HG03066 (cell line): ENCODE measurements around the gene MAP3K7CL.

Source experiments
- ATAC-seq: cut with Tn5 transposase; IDR thresholded peaks from one replicate; pipeline ENCODE4 v1.9.1; 2021; ENCODE audit warnings: low read depth; ENCODE audit not compliant: unreplicated experiment

The MAP3K7CL gene

DNA sequence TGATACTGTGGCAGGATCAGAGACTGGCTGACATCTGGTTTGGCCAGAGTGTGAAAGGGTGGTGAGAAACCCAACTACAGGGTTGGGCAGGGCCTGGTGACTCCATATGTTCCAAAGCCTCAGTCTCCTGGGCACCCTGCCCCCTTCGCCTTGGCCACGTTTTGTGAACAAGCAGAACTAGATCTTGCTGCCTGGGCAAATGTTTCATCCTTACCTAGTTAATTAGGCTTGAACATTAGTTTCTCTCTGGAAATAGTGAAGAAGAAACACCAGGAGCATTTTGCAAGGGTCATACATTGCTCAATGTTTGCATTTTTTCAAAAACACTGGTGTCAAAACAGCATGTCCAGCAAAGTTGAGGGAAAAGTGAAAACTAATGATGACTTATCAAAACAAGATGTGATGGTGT lies 60.5 kb downstream of the MAP3K7CL start:
- ATAC-seq = no peak

DNA sequence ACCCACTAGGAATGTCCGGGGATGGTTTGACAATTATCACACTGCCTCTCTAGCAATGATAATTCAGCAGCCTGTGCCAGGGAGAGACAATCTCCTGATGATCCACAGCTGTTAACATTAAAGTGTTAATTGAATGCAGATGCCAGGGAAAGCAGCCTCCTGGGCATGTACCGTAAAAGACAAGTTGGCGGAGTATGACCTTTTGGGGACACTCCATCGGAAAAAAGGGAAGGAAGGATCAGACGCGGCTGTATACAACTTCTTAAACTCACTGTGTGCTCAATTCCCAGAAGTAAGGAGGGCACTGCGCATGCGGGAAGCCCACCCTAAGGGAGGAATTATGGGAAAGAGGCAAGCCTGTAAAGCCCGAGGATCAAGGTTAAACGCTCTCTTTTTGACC lies 62.6 kb downstream of the MAP3K7CL start:
- ATAC-seq = no peak

DNA sequence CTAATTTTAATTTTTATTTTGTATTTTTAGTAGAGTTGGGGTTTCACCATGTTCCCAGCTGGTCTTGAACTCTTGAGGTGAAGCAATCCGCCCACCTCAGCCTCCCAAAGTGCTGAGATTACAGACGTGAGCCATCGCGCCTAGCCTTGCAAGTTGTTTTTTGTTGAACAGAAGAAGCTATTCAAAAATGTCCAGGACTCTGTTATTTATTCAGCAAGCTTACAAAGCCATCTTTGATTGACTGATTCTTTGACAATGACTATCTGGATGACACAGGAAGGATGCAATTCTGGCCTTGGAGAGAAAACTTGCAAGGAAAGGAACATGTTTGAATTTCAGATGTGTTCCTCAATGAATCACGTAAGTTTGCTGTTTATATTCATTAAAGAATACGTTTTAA lies 63.5 kb downstream of the MAP3K7CL start:
- no peak for ATAC-seq

DNA sequence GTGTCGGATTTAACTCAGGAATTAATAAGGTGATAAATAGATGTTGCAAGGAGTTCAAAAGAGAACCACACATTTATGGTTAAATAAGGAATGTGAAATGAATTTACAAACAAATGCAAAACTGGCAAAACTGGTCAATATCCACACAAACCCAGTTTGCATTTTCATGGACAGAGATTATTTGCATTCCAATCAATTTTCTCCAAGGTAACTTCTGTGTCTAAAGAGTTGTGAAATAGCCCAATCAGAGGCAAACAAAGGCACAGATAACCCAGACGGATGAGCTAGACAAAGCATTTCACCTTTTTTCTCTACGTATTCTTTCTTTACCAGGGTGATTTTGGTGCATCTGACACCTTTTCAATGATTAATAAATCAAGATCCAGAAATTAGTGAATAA lies 63.9 kb downstream of the MAP3K7CL start:
- no peak for ATAC-seq

DNA sequence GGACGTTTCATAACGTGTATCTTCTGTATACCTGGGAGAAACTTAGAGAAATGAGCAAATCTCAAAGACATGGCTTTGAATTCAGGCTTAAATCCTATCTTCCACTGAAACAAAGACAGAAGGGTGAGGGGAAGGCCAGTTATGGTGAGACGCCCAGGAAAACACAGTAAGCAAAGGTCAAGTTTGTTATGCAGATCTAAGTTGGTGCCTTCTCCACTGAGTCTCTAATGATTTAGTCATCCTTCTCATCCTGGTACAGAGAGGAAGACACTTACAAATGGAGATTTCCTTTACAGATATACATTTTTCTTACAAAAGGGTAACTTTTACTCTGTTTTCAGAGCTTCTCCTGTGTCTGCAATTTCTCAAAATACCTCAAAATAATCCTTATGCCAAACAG lies 64.4 kb downstream of the MAP3K7CL start:
- no peak for ATAC-seq

DNA sequence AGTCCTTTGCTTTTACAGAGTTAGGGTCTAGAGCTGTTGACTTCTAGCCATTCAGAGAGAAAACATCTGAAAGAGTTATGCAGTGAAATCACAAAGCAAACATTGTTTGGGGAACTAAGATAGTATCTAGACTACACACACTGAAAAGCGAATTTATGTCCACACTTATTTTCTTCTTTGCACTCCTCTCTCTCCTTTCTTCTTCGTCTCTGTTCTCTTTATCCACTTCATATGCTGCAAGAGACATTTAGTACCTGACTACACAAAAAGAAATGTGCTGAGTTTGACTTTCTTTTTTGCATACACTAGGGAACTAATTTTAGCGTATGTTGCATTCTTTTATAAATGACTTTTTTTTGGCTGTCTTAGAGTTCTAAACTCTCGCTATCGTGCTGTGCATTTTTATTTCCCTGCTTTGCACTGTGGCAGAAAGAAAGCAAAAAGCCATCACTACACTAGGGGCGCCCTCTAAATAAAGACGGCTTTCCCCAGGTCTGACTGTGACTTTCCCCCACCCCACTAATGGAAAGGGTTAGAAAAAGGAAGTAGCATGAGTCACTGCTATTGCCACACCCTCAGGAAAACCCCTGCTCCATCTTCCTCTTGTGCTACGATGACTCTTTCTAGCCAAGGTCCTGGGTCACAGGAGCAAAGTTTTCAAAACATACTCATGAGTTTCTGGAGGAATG lies 65.7 kb downstream of the MAP3K7CL start:
- ATAC-seq = peak; percentile 97

DNA sequence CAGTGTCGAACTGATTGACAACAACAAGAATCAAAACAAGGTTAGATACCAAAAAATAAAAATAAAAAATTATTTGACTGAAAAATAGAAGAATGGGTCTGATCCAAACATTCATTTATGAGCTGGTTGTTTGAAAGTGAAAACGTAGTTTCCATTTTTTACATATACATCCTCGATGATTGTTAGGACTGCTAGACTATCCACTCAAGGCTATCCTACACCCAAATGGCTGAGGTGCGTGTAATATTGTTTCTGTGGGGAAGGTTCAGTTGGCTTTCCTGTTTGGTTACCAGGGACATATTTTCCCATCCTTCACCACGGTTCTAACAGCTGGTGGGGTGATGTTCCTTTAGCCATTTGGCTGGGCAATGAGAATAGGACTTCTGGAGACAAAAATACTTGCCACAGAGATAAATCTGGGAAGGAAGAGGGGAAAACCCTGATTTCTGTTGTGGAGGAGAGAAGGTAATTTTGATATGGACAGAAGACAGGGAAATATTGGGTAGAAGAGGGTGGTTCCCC lies 66.3 kb downstream of the MAP3K7CL start:
- no peak for ATAC-seq

DNA sequence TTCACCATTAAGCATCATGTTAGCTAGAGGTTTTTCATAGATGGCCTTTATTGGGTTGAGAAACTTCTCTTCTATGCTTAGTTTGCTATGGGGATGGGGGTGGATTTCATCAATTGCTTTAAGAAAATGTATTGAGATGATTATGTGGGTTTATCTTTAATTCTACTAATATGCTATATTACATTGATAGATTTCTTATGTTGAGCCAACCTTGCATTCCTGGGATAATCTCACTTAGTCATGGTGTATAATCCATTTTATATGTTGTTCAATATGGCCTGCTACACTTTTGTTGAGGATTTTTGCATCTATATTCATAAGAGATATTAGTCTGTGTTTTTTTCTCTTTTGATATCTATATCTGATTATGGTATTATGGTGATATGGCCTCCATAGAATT lies 70.7 kb downstream of the MAP3K7CL start:
- no peak for ATAC-seq

DNA sequence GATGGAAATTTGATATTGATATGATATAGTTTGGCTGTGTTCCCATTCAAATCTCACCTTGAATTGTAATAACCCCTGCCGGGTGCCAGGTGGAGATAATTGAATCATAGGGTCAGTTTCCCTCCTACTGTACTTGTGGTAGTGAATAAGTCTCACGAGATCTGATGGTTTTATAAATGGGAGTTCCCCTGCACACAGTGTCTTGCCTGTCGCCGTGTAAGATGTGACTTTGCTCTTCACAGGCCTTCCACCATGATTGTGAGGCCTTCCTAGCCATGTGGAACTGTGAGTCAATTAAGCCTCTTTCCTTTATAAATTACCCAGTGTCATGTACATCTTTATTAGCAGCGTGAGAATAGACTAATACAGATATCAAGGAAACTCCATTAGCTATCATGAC lies 74.6 kb downstream of the MAP3K7CL start:
- no peak for ATAC-seq

DNA sequence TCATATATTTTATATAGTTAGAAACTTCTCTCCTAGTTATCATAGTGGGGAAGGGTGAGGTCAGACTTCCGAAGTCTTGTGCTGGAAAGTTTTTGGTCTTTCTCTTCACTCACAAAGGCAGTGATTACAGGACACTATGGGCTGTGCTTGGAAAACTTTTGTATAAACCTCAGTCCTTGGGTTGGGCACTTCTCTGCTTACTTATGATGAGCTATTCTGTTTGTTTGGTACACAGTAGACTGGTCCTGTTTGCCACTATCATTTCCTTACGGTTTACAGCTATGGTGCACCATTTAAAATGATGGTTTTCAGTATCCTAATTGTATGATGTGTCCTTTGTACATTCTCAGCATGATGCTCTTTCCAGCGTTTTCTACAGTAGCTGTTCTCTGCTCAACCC lies 75.5 kb downstream of the MAP3K7CL start:
- no peak for ATAC-seq

DNA sequence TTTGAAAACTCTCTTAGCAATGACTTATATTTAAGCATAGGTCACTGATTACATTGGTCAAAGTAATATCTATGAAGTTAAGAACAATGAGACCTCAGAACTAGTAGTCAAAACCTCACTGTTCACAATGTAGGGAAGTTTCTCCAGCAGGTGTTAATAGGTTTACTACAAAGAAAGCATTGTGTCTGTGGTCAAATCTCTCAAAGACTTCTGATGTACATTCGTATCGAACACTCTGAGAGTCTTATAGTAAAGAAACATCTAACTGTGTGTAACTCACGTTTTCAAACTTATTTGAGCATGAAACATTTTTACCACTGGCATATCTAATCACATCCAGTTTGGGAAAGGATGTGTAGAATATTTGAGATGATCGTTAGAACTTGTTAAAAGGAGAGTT lies 76.0 kb downstream of the MAP3K7CL start:
- ATAC-seq = no peak

DNA sequence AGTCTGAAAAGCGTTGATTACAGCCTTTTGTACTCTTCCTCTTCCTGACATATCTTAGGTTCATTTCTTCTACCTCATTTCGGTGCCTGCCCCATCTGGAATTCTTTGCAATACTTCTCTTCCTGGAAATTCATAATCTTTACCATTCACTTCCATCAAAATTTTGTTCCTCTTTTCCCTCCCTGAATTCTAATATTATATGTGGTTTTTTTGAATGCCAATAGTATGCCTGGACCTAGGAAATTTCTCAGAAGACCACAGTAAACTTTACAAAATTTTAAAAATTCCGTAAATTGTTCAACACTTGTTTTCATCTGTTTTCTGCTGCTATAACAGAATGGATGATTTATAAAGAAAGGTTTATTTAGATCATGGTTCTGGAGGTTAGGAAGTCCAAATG lies 76.8 kb downstream of the MAP3K7CL start:
- no peak for ATAC-seq

DNA sequence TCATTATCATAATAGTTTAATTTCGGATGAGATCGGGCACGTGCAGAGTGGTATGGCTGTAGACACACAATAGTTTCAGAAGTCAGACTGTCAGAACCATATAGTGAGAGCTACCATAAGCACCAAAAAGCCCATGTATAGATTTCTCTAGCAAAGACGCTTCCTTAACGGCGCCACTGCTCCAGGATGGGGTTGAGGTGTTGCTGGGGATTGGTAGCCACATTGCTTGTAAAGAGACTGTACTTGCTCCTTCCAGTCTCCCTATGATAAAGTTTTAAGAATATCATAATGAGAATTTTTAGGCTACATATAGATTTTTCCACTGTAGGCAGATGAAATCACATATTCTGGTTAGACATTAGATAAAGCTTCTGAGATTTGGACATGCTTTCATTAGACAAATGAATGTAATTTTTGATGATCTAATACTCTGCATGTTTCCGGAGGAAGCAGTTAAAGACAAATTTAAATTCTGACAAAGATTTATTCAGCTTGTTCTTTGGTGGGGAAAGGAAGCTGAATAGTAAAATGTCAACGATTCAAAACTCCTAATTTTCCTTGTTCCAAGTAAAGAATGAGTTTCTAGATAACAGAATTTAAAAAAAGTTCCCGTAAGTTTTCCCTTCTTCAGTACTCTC lies 77.7 kb downstream of the MAP3K7CL start:
- ATAC-seq = no peak

DNA sequence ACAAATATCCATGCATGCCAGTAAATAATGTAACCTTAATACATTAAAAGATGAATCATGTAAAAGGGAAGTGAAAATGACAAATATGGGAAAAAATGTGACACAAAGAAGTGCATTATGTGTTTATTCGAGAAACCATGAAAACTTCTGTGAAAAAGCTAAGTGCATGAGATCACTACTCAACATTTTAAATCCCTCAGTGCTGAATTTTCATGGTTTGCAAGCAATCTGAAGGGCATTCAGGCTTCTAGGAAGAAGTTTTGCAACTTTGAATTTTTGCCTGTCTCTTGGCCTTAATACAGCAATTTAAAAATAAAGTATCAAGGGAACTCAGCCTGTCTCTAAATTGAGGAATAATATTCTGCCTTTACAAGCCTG lies 78.2 kb downstream of the MAP3K7CL start:
- no peak for ATAC-seq

DNA sequence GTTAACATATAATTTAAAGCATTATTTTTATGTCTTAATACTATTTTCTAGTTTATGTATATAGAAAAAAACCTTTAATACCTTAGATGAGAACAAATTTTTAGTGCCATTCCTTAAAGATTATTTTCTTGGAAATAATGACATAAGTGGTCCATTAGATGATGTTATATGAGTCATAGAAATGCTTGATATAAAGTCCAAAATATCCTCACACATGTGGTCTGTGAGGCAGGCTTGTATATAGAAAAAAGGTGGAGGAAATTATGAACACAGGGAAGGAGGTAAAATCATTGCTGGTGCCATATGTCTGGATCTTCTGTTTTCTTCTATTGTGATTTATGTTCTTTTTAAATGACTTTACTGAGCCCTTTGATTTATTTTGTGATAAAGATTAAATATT lies 79.3 kb downstream of the MAP3K7CL start:
- no peak for ATAC-seq

DNA sequence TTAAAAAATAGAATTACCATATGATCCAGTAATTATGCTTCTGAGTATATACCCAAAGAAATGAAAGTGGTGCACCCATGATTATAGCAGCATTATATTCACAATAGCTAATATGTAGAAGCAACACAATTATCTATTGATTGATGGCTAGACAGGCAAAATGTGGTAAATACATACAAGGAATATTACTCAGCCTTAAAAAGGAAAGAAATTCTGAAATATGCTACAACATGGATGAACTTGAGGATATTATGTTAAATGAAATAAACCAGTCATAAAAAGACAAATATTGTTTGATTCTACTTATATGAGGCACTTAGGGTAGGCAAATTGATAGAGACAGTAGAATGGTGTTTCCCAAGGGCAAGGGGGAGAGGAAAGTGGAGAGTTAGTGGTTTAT lies 80.8 kb downstream of the MAP3K7CL start:
- ATAC-seq = no peak

DNA sequence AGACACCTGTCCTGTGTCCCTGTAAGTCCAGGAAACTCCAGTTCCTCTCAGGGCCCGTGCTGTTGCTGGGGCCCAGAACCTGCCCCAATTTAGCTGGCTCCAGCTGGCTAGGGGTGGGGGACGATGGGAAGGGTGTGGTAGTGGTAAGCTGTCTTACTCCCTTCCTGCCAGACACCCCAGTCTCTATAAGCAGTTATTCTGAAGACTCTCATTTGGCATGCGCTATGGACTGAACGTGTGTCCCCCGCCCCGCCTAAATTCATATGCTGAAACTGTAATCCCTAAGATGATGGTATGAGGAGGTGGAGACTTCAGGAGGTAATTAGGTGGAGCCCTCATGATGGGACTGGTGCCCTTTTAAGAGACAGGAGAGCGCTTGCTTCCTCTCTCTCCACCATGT lies 82.0 kb downstream of the MAP3K7CL start:
- ATAC-seq = no peak

DNA sequence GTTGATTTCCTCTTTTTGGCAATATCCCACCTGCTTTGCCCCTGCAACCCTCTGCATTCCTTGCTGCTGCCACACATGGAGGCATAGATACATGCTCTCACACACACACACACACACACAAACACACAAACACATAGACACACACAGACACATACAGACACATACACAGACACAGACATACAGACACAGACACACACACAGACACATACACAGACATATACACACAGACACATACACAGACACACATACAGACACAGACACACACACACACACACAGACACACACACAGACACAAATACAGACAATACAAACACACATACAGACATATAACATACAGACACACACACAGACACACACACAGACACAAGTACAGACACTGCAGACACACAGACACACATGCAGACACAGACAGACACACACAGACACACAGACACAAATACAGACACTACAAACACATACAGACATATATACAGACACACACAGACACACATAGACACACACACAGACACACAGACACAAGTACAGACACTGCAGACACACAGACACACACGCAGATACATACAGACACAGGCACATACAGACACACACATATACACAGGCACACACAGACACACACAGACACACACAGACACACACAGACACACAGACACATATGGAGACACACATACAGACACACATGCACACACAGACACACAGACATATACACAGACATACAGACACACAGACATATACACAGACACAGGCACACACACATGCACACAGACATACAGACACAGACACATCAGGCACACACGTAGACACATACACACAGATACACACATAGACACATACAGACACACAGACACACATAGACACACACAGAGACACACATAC lies 83.3 kb downstream of the MAP3K7CL start:
- ATAC-seq = no peak

DNA sequence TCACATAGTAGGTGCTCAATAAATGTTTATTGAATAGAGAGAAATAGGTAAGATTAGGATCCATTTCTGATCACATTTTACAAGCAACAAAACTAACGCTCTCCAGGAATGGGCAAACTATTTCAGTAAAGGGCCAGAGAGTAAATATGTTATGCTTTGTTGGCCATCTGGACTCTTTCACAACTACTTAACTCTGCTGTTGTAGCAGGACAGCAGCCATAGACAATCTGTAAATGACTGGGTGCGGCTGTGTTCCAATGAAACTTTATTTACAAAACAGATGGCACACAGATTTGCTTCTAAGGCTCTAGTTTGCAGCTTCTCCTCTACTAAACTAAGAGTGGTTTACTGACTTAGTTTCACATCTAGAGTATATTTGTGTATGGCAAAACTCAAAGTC lies 85.3 kb downstream of the MAP3K7CL start:
- ATAC-seq = no peak

DNA sequence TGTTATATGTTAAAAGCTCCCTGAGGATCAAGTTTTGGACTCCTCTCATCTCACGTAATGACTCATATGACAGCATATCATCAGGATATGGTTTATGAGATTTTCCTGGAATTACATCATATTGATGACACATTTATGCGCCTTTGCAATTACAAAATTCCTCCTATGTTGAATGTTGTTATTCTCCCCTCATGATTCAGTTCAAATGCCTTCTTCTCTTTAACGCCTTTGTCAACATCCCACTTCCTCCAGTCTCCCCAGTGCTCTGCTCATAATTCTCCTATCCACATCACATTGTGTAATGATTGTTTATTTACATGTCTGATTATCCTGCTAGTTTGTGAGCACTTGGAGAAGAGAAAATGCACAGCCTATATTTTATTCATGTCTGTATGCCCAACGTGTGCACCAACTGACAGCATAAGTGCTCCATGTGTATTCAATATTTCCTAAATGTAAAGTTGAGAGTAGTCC lies 87.4 kb downstream of the MAP3K7CL start:
- no peak for ATAC-seq

DNA sequence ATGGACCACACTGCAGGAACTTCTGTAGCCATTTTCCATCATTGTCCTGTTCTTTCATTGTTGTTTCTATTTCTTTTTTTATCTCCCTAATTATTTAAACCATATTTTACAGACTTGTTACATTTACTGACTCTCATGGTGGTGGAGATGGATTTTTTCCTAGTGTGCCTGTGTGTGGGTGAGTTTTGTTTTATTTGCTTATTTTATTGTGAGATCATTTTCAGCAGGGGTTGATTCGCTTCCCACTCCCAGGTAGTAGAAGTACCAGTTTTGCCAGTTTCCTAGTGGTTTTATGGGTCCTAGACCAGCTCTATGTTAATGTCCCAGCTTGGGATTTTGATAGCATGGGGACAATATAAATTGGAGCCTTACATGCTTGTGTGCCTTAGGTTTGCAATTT lies 88.3 kb downstream of the MAP3K7CL start:
- ATAC-seq = no peak
